ENCODE results near the gene DCDC1. TPM values are rescaled to one million over a fixed set of nuclear protein-coding genes. Genes with fewer than 3 reads are reported as not detected.
A peak's percentile ranks its signal among the peaks of the same experiment; 100 is the strongest.

Gene DCDC1
- total RNA-seq, 1 donor from 2014 or later: 0.21 TPM

DNA sequence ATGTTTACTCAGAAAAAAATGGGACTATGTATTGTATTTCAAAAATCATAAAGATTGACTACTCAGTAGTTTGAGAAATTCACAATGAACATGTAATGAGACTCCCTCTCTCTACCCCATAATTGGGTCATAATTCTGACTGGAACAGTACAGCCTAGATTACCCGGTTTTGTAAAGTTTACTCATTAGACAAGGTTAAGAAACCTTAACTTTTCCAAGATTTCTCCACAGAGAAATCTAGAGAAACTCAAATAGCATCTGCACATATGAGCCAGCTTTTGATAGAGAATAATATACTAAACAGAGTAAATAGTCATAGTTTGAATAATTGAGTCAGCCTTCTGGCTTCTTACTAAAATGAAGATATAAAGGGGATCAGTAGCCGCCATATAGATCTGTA lies 452.3 kb downstream of the DCDC1 start:
- Histone ChIP-seq H3K36me3 (ENCODE audit: control insufficient read depth, insufficient read depth, low read length) (no peaks in the 10 kb centered on the region), H3K4me3 (ENCODE audit: low read depth, low read length) (no peak overlapping the region), H3K27me3 (ENCODE audit: control insufficient read depth, insufficient read depth, low read length) (no peaks in the 10 kb centered on the region)
- no peak for DNase-seq (ENCODE audit: low read depth)
- TF ChIP-seq, protein P1, sequence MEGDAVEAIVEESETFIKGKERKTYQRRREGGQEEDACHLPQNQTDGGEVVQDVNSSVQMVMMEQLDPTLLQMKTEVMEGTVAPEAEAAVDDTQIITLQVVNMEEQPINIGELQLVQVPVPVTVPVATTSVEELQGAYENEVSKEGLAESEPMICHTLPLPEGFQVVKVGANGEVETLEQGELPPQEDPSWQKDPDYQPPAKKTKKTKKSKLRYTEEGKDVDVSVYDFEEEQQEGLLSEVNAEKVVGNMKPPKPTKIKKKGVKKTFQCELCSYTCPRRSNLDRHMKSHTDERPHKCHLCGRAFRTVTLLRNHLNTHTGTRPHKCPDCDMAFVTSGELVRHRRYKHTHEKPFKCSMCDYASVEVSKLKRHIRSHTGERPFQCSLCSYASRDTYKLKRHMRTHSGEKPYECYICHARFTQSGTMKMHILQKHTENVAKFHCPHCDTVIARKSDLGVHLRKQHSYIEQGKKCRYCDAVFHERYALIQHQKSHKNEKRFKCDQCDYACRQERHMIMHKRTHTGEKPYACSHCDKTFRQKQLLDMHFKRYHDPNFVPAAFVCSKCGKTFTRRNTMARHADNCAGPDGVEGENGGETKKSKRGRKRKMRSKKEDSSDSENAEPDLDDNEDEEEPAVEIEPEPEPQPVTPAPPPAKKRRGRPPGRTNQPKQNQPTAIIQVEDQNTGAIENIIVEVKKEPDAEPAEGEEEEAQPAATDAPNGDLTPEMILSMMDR (IDR thresholded peaks at IDR 0.05; ENCODE audit: insufficient read depth, low read length, poor library complexity, severe bottlenecking): no peak

DNA sequence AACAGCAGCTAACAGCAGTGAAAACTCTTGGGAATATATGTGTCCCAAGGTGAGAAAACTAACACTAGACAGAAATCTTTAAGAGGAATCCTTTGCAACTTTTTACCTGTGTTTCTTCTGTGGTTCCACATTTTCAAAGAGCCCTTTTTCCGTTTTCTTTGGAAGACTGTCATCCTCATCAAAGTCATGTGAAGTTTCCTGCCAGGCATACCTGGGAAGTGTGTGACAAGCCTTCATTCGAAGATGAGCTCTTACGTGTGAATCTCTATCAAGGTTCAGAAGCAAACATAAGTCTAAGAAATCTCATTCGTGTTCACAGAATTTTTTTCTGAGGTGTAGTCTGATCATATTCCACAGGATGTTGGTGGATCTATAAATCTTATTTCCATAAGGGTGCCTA lies 452.8 kb downstream of the DCDC1 start:
- TF ChIP-seq, protein P1 (IDR thresholded peaks at IDR 0.05; ENCODE audit: insufficient read depth, low read length, poor library complexity, severe bottlenecking): no peak

DNA sequence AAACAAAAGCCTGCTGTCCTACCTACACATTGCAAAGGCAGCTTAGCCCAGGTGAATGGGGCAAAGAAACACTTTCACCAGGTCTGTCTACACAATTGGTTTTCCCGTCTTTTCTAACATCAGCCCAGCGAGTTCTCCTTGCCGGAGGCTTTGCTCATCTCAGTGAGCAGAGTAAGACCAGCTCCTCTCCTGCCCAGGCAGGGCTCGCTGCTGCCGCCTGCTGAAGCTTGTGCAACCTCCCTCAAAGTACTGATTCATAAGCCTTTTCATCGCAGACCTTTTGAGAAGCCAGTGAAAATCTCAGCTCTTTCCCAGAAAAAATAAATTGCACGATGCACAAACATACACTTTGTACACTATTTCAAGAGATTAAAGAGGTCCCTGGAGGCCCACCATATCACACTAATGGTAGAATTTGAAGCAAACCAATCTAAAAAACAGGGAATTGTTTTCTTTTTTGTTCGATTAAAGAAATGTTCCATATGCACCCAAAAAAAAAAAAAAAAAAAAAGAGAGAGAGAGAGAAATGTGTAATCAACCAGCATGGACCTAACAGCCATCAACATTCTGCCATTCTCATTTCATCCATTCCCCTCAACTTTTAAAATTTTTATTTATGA lies 455.3 kb downstream of the DCDC1 start:
- no peaks in the 10 kb centered on the region for H3K27me3 ChIP-seq (ENCODE audit: control insufficient read depth, insufficient read depth, low read length)
- no peak overlapping the region for H3K4me3 ChIP-seq (ENCODE audit: low read depth, low read length)
- TF ChIP-seq, protein P1 (IDR thresholded peaks at IDR 0.05; ENCODE audit: insufficient read depth, low read length, poor library complexity, severe bottlenecking): peak; percentile 97
- H3K36me3 ChIP-seq (ENCODE audit: control insufficient read depth, insufficient read depth, low read length): no peaks in the 10 kb centered on the region
- peak; percentile 35 for DNase-seq (ENCODE audit: low read depth)

More for the DNA sequence above, 452.8 kb downstream of the DCDC1 start:
- Histone ChIP-seq H3K4me3 (ENCODE audit: low read depth, low read length) (no peak overlapping the region), H3K36me3 (ENCODE audit: control insufficient read depth, insufficient read depth, low read length) (no peaks in the 10 kb centered on the region), H3K27me3 (ENCODE audit: control insufficient read depth, insufficient read depth, low read length) (no peaks in the 10 kb centered on the region)
- DNase-seq (ENCODE audit: low read depth): no peak

DNA sequence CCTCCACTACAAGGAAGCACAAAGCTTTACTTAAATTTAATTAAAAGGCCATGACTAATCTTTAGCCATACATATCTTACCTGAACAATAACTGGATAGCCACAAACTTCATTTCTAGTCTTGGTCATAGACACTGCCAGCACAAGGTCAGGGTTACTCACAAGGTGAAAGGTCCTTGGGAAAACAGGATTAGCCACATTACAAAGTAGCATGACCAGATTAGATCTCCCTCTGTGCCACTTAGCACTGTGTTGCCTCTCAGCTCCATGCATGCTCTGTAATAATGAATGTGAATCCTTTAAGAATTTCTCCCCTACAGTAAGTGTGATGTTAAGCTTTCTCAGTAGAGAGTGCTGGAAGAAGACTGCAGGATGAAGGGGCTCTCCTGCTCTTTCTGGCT lies 458.3 kb downstream of the DCDC1 start:
- Histone ChIP-seq H3K27me3 (ENCODE audit: control insufficient read depth, insufficient read depth, low read length) (no peaks in the 10 kb centered on the region), H3K36me3 (ENCODE audit: control insufficient read depth, insufficient read depth, low read length) (no peaks in the 10 kb centered on the region), H3K4me3 (ENCODE audit: low read depth, low read length) (no peak overlapping the region)
- no peak for DNase-seq (ENCODE audit: low read depth)
- TF ChIP-seq, protein P1 (IDR thresholded peaks at IDR 0.05; ENCODE audit: insufficient read depth, low read length, poor library complexity, severe bottlenecking): no peak

DNA sequence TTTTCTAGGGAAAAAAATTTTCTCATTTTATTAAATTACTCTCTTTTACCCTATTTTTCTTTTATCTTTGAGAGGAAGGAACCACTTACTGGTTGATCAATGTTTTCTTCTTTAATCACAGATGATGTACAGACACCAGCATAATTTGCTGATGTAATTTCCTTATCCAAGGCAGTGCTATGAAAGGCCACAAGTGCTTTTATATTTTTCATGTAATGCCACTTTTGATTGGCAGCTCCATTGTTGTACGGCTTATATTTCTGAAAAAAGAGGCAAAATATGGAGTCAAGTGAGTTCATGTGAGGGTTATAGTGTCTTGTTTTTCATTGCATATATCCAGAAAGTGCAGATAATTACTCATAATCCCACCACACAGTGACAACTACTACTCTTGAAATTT lies 460.7 kb downstream of the DCDC1 start:
- Histone ChIP-seq H3K4me3 (ENCODE audit: low read depth, low read length) (no peak overlapping the region), H3K36me3 (ENCODE audit: control insufficient read depth, insufficient read depth, low read length) (no peaks in the 10 kb centered on the region), H3K27me3 (ENCODE audit: control insufficient read depth, insufficient read depth, low read length) (no peaks in the 10 kb centered on the region)
- no peak for DNase-seq (ENCODE audit: low read depth)
- TF ChIP-seq, protein P1 (IDR thresholded peaks at IDR 0.05; ENCODE audit: insufficient read depth, low read length, poor library complexity, severe bottlenecking): no peak

DNA sequence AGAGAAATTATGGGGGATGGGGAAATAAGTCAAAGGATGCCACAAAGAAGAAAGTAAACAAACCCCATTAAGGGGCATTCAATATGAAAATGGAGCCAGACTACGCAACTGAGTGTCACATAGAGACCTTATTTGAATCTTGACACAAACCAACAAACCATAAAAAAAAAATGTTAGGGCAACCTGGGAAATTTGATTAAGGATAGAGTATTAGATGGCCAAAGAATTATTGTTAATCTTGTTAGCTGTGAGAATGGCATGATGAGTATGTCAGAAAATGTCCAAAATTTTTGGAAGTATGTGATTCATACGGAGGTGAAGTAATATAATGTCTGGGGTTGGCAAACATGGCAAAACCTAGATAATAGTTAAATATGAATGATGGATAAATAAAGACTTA lies 461.3 kb downstream of the DCDC1 start:
- H3K27me3 ChIP-seq (ENCODE audit: control insufficient read depth, insufficient read depth, low read length): no peaks in the 10 kb centered on the region
- H3K36me3 ChIP-seq (ENCODE audit: control insufficient read depth, insufficient read depth, low read length): no peaks in the 10 kb centered on the region
- no peak for DNase-seq (ENCODE audit: low read depth)
- no peak overlapping the region for H3K4me3 ChIP-seq (ENCODE audit: low read depth, low read length)
- TF ChIP-seq, protein P1 (IDR thresholded peaks at IDR 0.05; ENCODE audit: insufficient read depth, low read length, poor library complexity, severe bottlenecking): no peak
